GM12864 (cell line): ENCODE measurements around the gene PRSS23.
"Not testable (repeated sequence)": the region's sequence is repeated elsewhere in the genome, so short reads cannot be mapped to it uniquely, and the experiment has no call there.

Source experiments
- DNase-seq: peaks from one replicate; pipeline ENCODE4 v3.0.0-alpha.2; 2011; ENCODE audit warnings: low read depth
- H3K4me3 ChIP-seq: 2 replicates; pipeline ENCODE4 v1.5.1; 2011; ENCODE audit warnings: mild to moderate bottlenecking, low read depth, low read length, control low read depth
- CTCF ChIP-seq: IDR thresholded peaks from 2 replicates; pipeline ENCODE4 v1.5.1; 2011; ENCODE audit warnings: low read depth, mild to moderate bottlenecking, moderate library complexity, low read length, control low read depth, inconsistent platforms; ENCODE audit errors: missing control alignments

PRSS23 gene

GRCh38 chr11:86818462-86819192, 18.3 kb downstream of the PRSS23 start:
- DNase-seq: no peak
- no peak overlapping the region for H3K4me3 ChIP-seq
- TF ChIP-seq CTCF: peak; percentile 53

- not testable (repeated sequence) for H3K4me3 ChIP-seq, DNase-seq
Observed at GRCh38 chr11:86824139-86824538, 23.8 kb downstream of the PRSS23 start.

GRCh38 chr11:86834376-86834775, 34.0 kb downstream of the PRSS23 start:
- not testable (repeated sequence) for DNase-seq, H3K4me3 ChIP-seq

- not testable (repeated sequence) for DNase-seq, H3K4me3 ChIP-seq
Observed at GRCh38 chr11:86844762-86845508, 44.6 kb downstream of the PRSS23 start.

GRCh38 chr11:86848132-86848531, 47.8 kb downstream of the PRSS23 start:
- no peak for DNase-seq
- no peak overlapping the region for H3K4me3 ChIP-seq
- TF ChIP-seq CTCF: no peak

- DNase-seq: no peak
- no peak for TF ChIP-seq CTCF
- no peak overlapping the region for H3K4me3 ChIP-seq
Observed at GRCh38 chr11:86849679-86850078, 49.3 kb downstream of the PRSS23 start.
